Prostate gland (tissue), 2 donors: ENCODE data around the gene SRRM3. TPM values are rescaled to one million over a fixed set of nuclear protein-coding genes. Genes with fewer than 3 reads are reported as not detected.

Experiments used
- DNase-seq: peaks from one replicate; pipeline ENCODE4 v3.0.0-alpha.2; 2019; ENCODE audit warnings: low spot score
- H3K27ac ChIP-seq, 2 donors: fragments of 200-600 bp; sonication (generic); 2 replicates each; pipeline ENCODE4 v1.5.1; 2017 to 2019
- H3K27me3 ChIP-seq: fragments of 200-600 bp; sonication (generic); replicated peaks from 2 replicates; pipeline ENCODE4 v1.5.1; 2019; ENCODE audit not compliant: insufficient read depth
- H3K36me3 ChIP-seq, 2 donors: fragments of 200-600 bp; sonication (generic); 1 replicate in 1 of 2; 2 replicates in 1 of 2; pipeline versions ENCODE4 v1.5.1 to v1.8.1; 2017 to 2019
- H3K4me1 ChIP-seq: fragments of 200-600 bp; sonication (generic); replicated peaks from 2 replicates; pipeline ENCODE4 v1.5.1; 2019
- H3K4me3 ChIP-seq, 2 donors: fragments of 200-600 bp; sonication (generic); 2 replicates each; pipeline ENCODE4 v1.5.1; 2017 to 2019
- H3K9me3 ChIP-seq: fragments of 200-600 bp; sonication (generic); 2 replicates; pipeline ENCODE4 v1.5.1; 2017
- POLR2A ChIP-seq: fragments of 450-650 bp; IDR thresholded peaks from one replicate; pipeline ENCODE4 v1.6.1; 2016; ENCODE audit warnings: antibody characterized with exemption, mild to moderate bottlenecking
- POLR2AphosphoS5 ChIP-seq: sonication (generic); formaldehyde crosslinking; IDR thresholded peaks from one replicate; pipeline ENCODE4 v1.6.1; 2017; ENCODE audit warnings: antibody characterized with exemption
- WGBS: methylation state at CpG from one replicate; pipeline ENCODE4 v1.1.5; 2018; 5-methylcytosine and 5-hydroxymethylcytosine counted together
- intact Hi-C: fragments of 100-400 bp; cut with DNase I; formaldehyde crosslinking; loops from one replicate; pipeline ENCODE4 v1.14.2; 2022
- total RNA-seq, 2 donors: library from RNA; depleted of rRNA; stranded (reverse); fragments of >200 nt; gene quantifications; one replicate each; pipeline ENCODE4 v1.1.0, GENCODE V29; 2016
- TF ChIP-seq, protein P1 (sequence below), 4 experiments: fragments of 200-600 bp in 2 of 4; fragments of 450-650 bp in 2 of 4; sonication (generic) in 2 of 4; IDR thresholded peaks; 1 replicate in 3 of 4; 2 replicates in 1 of 4; pipeline ENCODE4 v1.5.1; 2016 to 2019; ENCODE audit warnings: antibody characterized with exemption in 4 of 4, mild to moderate bottlenecking in 2 of 4, moderate library complexity in 2 of 4

Gene SRRM3
- total RNA-seq, 2 donors from 2014 or later, result 3.1 to 6.8 TPM

- intact Hi-C loops, result loop anchor here (5.0 kb wide), 1 partner anchor 39 kb away; the partner anchor contains the start of gene YWHAG
- DNase-seq, result peak; percentile 48
- Histone ChIP-seq H3K27ac (peak overlapping the region; percentile 94 to 97), H3K9me3 (no peaks in the 10 kb centered on the region), H3K27me3 (no peaks in the 10 kb centered on the region), H3K4me1 (no peaks in the 10 kb centered on the region), H3K4me3 (peak overlapping the region; percentile 69 to 74), H3K36me3 (no peaks in the 10 kb centered on the region)
- peak; percentile 53 for TF ChIP-seq POLR2AphosphoS5
- TF ChIP-seq, protein P1, sequence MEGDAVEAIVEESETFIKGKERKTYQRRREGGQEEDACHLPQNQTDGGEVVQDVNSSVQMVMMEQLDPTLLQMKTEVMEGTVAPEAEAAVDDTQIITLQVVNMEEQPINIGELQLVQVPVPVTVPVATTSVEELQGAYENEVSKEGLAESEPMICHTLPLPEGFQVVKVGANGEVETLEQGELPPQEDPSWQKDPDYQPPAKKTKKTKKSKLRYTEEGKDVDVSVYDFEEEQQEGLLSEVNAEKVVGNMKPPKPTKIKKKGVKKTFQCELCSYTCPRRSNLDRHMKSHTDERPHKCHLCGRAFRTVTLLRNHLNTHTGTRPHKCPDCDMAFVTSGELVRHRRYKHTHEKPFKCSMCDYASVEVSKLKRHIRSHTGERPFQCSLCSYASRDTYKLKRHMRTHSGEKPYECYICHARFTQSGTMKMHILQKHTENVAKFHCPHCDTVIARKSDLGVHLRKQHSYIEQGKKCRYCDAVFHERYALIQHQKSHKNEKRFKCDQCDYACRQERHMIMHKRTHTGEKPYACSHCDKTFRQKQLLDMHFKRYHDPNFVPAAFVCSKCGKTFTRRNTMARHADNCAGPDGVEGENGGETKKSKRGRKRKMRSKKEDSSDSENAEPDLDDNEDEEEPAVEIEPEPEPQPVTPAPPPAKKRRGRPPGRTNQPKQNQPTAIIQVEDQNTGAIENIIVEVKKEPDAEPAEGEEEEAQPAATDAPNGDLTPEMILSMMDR (IDR thresholded peaks at IDR 0.05), result peak in 2 of 4 experiments; percentile 51 to 55
- TF ChIP-seq POLR2A, result peak; percentile 9
- WGBS, result 4% methylated on average over 25 of the region's 25 CpGs
Observed at GRCh38 chr7:76318488-76319353, 117.0 kb downstream of the SRRM3 start.

- WGBS, result 95% methylated on average over 11 of the region's 11 CpGs
Observed at GRCh38 chr7:76325092-76325491, 123.4 kb downstream of the SRRM3 start.

DNA sequence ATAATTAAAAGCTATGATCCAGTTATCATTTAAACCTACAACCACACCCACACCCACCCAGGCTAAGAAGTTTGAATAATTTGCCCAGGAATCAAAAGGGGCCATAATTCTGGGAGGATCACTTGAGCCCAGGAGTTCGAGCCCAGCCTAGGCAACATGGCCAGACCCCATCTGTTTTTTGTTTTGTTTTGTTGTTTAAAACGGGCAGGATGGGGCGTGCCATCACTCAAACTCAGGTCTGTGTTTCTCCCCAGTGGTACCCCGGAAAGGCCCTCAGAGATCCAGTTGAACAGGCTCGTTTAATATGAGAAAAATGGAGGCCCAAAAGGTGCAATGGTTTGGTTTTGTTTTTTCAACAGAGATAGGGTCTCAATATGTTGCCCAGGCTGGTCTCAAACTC is 124.1 kb downstream of the SRRM3 start:
- intact Hi-C loops, result no loop called here
- no peak for DNase-seq
- TF ChIP-seq POLR2AphosphoS5 (no peak), POLR2A (no peak)
- TF ChIP-seq, protein P1 (IDR thresholded peaks at IDR 0.05), result no peak

More at GRCh38 chr7:76325092-76325491, 123.4 kb downstream of the SRRM3 start:
- Histone ChIP-seq H3K27ac (no peak overlapping the region), H3K4me3 (no peak overlapping the region), H3K27me3 (no peaks in the 10 kb centered on the region), H3K36me3 (no peaks in the 10 kb centered on the region), H3K9me3 (no peaks in the 10 kb centered on the region), H3K4me1 (no peaks in the 10 kb centered on the region)
- intact Hi-C loops, result no loop called here
- DNase-seq, result no peak
- no peak for TF ChIP-seq POLR2AphosphoS5
- TF ChIP-seq POLR2A, result no peak
- TF ChIP-seq, protein P1 (IDR thresholded peaks at IDR 0.05), result no peak

DNA sequence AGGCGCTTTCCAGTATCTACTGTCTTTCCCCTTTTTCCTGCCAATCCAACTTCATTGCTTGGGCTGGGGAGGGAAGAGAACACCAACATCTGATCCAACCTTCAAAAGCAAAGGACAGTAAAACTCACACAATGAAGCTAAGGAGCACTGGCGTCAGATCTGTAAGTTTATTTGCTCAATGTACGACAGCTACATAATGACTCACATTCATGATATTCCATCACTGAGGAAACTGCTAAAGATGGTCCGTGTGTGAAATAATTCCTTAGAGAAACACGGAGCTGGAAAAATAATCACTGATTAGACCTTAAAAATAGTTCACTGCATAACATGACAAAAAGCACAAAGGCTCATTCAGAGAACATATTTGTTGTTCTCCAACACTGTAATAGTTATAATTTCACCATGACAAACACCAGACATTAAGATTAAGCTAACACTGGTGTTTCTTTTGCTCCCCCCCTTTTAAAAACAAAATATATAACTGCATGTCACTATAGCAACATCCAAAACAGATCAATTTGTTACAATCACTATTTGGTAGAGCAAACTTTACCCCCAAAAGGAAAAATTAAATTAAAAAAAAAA is 125.0 kb downstream of the SRRM3 start:
- no peak for DNase-seq
- Histone ChIP-seq H3K27me3 (no peaks in the 10 kb centered on the region), H3K4me1 (no peaks in the 10 kb centered on the region), H3K9me3 (no peaks in the 10 kb centered on the region), H3K27ac (no peak overlapping the region), H3K4me3 (no peak overlapping the region), H3K36me3 (no peaks in the 10 kb centered on the region)
- WGBS, result 47% methylated on average over 5 of the region's 5 CpGs
- intact Hi-C loops, result no loop called here
- TF ChIP-seq, protein P1 (IDR thresholded peaks at IDR 0.05), result no peak
- no peak for TF ChIP-seq POLR2A
- TF ChIP-seq POLR2AphosphoS5, result no peak

More for the DNA sequence above, 124.1 kb downstream of the SRRM3 start:
- Histone ChIP-seq H3K9me3 (no peaks in the 10 kb centered on the region), H3K4me3 (no peak overlapping the region), H3K36me3 (no peaks in the 10 kb centered on the region), H3K27ac (no peak overlapping the region), H3K27me3 (no peaks in the 10 kb centered on the region), H3K4me1 (no peaks in the 10 kb centered on the region)
- WGBS, result 84% methylated on average over 5 of the region's 5 CpGs
